ENCODE measurements around the gene PIM3. TPM values are rescaled to one million over a fixed set of nuclear protein-coding genes. Genes with fewer than 3 reads are reported as not detected.
"Not testable (repeated sequence)": the region's sequence is repeated elsewhere in the genome, so short reads cannot be mapped to it uniquely, and the experiment has no call there.

The PIM3 gene
- total RNA-seq, 6 experiments from 2014 or later: 14.8 to 18.8 (median 17.4) TPM

DNA sequence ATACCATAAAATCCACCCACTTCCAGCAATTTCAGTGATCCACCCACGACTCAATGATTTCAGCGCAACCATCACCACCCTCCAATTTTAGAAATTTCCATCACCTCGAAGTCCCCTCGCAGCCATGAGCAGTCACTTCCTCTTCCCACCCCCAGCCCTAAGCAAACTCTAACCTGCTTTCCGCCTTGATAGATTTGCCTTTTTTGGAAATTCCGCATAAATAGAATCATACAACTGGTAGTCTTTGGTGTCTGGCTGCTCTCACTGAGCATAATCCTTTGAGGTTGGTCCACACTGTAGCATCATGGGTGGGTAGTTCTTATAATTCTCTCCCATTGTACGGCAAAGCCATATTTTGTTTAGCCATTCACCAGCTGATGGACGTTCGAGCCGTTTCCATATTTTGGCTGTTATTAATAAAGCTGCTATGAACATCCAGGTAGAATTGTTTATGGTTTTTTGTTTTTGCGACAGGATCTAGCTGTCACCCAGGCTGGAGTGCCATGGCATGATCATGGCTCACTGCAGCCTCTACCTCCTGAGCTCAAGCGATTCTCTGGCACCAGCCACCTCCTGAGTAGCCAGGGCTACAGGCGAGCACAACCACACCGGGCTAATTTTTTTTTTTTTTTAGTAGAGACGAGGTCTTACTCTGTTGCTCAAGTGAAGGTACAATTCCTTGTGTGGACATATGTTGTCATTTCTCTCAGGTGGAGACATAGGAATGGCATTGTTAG lies 16.0 kb downstream of the PIM3 start:
- no peak overlapping the region for H3K27ac Mint-ChIP-seq
- DNase-seq: no peak
- peaks cover 14% of the 10 kb centered on the region for H3K4me1 Mint-ChIP-seq (ENCODE audit: low read depth)
- H3K36me3 Mint-ChIP-seq (ENCODE audit: low read depth): peaks cover 9% of the 10 kb centered on the region
- TF ChIP-seq, protein P1, sequence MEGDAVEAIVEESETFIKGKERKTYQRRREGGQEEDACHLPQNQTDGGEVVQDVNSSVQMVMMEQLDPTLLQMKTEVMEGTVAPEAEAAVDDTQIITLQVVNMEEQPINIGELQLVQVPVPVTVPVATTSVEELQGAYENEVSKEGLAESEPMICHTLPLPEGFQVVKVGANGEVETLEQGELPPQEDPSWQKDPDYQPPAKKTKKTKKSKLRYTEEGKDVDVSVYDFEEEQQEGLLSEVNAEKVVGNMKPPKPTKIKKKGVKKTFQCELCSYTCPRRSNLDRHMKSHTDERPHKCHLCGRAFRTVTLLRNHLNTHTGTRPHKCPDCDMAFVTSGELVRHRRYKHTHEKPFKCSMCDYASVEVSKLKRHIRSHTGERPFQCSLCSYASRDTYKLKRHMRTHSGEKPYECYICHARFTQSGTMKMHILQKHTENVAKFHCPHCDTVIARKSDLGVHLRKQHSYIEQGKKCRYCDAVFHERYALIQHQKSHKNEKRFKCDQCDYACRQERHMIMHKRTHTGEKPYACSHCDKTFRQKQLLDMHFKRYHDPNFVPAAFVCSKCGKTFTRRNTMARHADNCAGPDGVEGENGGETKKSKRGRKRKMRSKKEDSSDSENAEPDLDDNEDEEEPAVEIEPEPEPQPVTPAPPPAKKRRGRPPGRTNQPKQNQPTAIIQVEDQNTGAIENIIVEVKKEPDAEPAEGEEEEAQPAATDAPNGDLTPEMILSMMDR (IDR thresholded peaks at IDR 0.05): no peak
- H3K27me3 Mint-ChIP-seq (ENCODE audit: insufficient read depth): no peaks in the 10 kb centered on the region; the same call in 1 of the 2 replicates
- no peak overlapping the region for H3K4me3 Mint-ChIP-seq
- peaks cover 10% of the 10 kb centered on the region for H3K9me3 Mint-ChIP-seq

DNA sequence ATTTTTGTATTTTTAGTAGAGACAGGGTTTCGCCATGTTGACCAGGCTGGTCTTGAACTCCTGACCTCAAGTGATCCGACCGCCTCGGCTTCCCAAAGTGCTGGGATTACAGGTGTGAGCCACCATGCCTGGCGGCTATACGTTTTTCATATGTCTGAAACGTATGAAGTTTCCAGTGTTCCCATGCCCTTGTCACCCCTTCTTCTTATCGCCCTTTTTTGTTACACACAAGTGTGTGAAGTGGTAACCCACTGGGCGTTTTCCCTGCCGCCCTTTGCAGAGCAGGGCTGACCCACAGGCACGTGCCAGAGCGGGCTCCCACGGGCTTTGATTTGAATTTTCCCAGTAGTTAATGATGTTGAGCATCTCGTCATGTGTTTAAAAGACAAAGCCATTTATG lies 17.0 kb downstream of the PIM3 start:
- H3K4me1 Mint-ChIP-seq (ENCODE audit: low read depth): peaks cover 14% of the 10 kb centered on the region
- H3K4me3 Mint-ChIP-seq: no peak overlapping the region
- no peak overlapping the region for H3K27ac Mint-ChIP-seq
- TF ChIP-seq, protein P1 (IDR thresholded peaks at IDR 0.05): no peak
- no peaks in the 10 kb centered on the region; the same call in 1 of the 2 replicates for H3K27me3 Mint-ChIP-seq (ENCODE audit: insufficient read depth)
- no peak for DNase-seq
- peaks cover 10% of the 10 kb centered on the region for H3K9me3 Mint-ChIP-seq
- H3K36me3 Mint-ChIP-seq (ENCODE audit: low read depth): peaks cover 9% of the 10 kb centered on the region

DNA sequence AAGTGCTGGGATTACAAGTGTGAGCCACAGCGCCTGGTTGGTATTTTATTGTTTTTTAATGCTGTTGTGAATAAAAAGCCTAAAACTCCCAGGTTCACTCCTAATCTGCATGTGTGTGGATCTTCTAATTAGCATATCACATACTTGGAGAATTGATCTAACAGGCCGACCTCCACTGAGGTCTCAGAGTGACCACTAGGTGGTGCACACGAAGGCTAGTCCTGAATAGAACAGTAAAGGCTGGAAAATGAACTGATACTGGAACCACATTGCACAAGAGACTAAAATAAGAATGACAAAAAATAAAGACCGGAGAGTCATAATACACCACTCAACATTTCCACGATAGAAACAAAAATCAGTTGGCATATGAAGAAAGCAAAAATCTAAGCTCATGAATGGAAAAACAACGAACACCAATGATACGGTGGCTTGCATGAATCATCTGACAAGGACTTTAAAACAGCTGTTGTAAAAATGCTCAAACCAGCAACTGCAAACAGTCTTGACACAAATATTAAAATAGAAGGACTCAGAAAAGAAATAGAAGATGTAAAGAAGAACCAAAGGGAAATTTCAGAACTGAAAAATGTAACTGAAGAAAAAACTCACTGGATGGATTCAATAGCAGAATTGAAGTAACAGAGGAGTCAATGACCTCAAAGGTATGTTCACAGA lies 19.2 kb downstream of the PIM3 start:
- TF ChIP-seq, protein P1 (IDR thresholded peaks at IDR 0.05): peak; percentile 83
- Mint-ChIP-seq H3K36me3 (ENCODE audit: low read depth) (peaks cover 9% of the 10 kb centered on the region), H3K27ac (no peak overlapping the region), H3K4me1 (ENCODE audit: low read depth) (peaks cover 14% of the 10 kb centered on the region), H3K4me3 (no peak overlapping the region), H3K27me3 (ENCODE audit: insufficient read depth) (peaks cover 5% of the 10 kb centered on the region; the same call in 1 of the 2 replicates), H3K9me3 (peaks cover 15% of the 10 kb centered on the region)
- peak; percentile 31 for DNase-seq

DNA sequence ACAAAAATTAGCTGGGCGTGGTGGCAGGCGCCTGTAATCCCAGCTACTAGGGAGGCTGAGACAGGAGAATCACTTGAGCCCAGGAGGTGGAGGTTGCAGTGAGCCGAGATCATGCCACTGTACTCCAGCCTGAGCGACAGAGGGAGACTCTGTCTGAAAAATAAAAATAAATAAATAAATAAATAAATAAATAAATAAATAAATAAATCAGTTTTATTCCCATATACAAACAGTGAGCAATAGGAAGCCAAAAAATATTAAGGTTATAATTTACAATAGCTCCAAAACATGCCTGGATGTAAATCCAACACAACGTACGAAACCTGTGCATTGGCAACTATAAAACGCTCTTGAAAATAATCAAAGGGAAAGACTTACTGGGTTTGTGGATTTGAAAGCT lies 21.2 kb downstream of the PIM3 start:
- peaks cover 31% of the 10 kb centered on the region for H3K9me3 Mint-ChIP-seq

DNA sequence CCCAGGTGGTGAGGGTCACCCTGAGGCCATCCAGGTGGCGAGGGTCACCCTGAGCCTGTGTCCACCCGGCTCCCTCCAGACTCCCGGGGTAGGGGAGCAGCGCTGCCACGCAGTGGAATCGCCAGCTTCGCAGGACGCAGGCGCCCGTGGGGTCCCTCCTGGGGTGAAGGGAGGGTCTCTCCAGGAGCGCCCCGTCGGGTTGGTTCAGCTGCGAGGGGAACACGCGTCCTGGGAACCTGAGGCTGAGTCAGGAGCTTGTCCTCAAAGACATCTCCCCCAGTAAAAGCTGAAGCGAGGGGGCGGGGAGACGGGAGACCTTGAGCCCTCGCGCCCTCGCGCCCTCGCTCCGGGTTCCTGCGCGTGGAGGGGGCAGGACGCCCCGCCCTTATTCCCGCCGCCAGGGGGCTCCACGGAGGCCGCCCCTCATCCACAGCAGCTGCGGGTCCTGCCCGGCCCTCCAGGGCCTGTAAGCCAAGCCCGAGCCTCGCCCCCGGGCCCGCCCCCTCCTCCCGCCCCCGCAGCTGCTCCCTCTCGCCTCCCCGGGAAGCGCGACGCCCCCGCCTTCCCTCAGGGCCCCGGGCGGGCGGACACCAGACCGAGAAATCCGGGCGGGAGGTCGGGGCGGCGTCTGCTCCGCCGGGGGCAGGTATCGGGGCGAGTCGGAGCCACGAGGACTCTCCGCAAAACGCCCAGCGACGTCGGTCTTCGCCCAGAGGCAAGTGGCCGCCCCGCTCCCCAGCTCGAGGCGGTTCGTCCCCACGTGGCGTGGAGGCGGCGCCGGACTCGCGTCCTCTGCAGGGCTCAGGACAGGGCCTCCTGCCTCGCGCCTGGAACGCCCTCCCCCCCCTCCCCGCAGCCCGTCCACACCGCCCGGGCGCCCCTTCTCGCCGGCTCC lies 22.8 kb downstream of the PIM3 start:
- no peak for DNase-seq
- H3K9me3 Mint-ChIP-seq: peaks cover 33% of the 10 kb centered on the region

More for the DNA sequence above, 21.2 kb downstream of the PIM3 start:
- H3K4me1 Mint-ChIP-seq (ENCODE audit: low read depth); H3K27ac Mint-ChIP-seq; H3K4me3 Mint-ChIP-seq; DNase-seq: not testable (repeated sequence)
- H3K27me3 Mint-ChIP-seq (ENCODE audit: insufficient read depth): peaks cover 12% of the 10 kb centered on the region
- peaks cover 19% of the 10 kb centered on the region for H3K36me3 Mint-ChIP-seq (ENCODE audit: low read depth)

More for the DNA sequence above, 22.8 kb downstream of the PIM3 start:
- Mint-ChIP-seq H3K36me3 (ENCODE audit: low read depth) (peaks cover 19% of the 10 kb centered on the region), H3K27ac (no peak overlapping the region), H3K27me3 (ENCODE audit: insufficient read depth) (peaks cover 17% of the 10 kb centered on the region), H3K4me3 (no peak overlapping the region), H3K4me1 (ENCODE audit: low read depth) (no peaks in the 10 kb centered on the region)
- TF ChIP-seq, protein P1 (IDR thresholded peaks at IDR 0.05): peak; percentile 66

Data from HFFc6 (cell line).